Neural progenitor cell (in vitro differentiated cells): ENCODE results near the gene PAX6.

Experiments
- EZH2phosphoT487 ChIP-seq: fragments of 200-600 bp; sonication (generic); IDR thresholded peaks from 2 replicates; pipeline ENCODE4 v1.6.1; 2017; ENCODE audit warnings: antibody characterized with exemption
- TF ChIP-seq, protein P1 (sequence below): fragments of 200-600 bp; sonication (generic); IDR thresholded peaks from 2 replicates; pipeline ENCODE4 v1.5.1; 2017; ENCODE audit warnings: antibody characterized with exemption, mild to moderate bottlenecking

GRCh38 chr11:31801298-31801702 lies 9.8 kb downstream of the PAX6 start:
- TF ChIP-seq, protein P1, sequence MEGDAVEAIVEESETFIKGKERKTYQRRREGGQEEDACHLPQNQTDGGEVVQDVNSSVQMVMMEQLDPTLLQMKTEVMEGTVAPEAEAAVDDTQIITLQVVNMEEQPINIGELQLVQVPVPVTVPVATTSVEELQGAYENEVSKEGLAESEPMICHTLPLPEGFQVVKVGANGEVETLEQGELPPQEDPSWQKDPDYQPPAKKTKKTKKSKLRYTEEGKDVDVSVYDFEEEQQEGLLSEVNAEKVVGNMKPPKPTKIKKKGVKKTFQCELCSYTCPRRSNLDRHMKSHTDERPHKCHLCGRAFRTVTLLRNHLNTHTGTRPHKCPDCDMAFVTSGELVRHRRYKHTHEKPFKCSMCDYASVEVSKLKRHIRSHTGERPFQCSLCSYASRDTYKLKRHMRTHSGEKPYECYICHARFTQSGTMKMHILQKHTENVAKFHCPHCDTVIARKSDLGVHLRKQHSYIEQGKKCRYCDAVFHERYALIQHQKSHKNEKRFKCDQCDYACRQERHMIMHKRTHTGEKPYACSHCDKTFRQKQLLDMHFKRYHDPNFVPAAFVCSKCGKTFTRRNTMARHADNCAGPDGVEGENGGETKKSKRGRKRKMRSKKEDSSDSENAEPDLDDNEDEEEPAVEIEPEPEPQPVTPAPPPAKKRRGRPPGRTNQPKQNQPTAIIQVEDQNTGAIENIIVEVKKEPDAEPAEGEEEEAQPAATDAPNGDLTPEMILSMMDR: no peak
- TF ChIP-seq EZH2phosphoT487: no peak
